Measurements from ENCODE around the gene RNF115. TPM values are rescaled to one million over a fixed set of nuclear protein-coding genes. Genes with fewer than 3 reads are reported as not detected.

Gene RNF115
- total and polyA plus RNA-seq, 2 of the 8 experiments (the other 6 are each of a cell fraction or from before 2014, with no cell fraction given): 4.7 to 10.8 TPM

DNA sequence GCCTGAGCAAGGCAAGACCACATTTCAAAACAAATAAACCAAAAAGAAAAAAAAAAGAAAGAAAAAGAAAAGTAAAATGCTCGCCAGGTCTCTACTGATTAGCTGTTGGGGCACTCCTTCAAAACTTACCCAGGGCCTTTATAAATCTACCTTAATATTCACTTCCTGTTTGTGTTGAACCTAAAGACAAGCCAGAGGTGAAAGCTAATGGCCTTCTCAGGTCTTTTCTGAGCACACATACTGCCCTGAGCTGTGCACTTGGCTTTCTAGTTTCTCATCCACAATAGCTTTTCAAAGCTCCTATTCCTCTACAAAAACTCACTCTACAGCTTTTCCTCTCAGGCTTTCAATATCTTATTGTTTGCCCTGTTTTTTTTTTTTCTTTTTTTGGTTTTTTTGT lies 50.5 kb downstream of the RNF115 start:
- Histone ChIP-seq H3K9me3 (ENCODE audit: insufficient read depth in 2 of 2, low read depth in 1 of 2, low read length in 1 of 2) (no peaks in the 10 kb centered on the region), H3K14ac (ENCODE audit: insufficient read length) (no peak overlapping the region), H4K20me1 (replicated peaks in 1 of 2; ENCODE audit: control insufficient read depth in 1 of 2, insufficient read depth in 2 of 2, low read length in 2 of 2) (no peaks in the 10 kb centered on the region), H4K91ac (replicated peaks; ENCODE audit: insufficient read length, low read length) (no peak overlapping the region), H3K23me2 (ENCODE audit: low read depth, low read length) (no peaks in the 10 kb centered on the region), H3K27me3 (replicated peaks in 1 of 4; ENCODE audit: control insufficient read depth in 3 of 4, extremely low read depth in 1 of 4, insufficient read depth in 3 of 4, low read length in 3 of 4) (no peaks in the 10 kb centered on the region), H3K4me1 (replicated peaks in 1 of 4; ENCODE audit: control insufficient read depth in 3 of 4, insufficient read depth in 4 of 4, low read length in 3 of 4) (no peaks in the 10 kb centered on the region), H3K79me2 (ENCODE audit: control insufficient read depth in 1 of 2, insufficient read depth in 2 of 2, low read length in 2 of 2) (no peaks in the 10 kb centered on the region), H3K9ac (replicated peaks in 1 of 4; ENCODE audit: extremely low read depth in 1 of 4, low read depth in 3 of 4, low read length in 3 of 4) (no peak overlapping the region), H3K36me3 (ENCODE audit: control insufficient read depth in 2 of 4, insufficient read depth in 4 of 4, low read length in 3 of 4) (peaks cover 0 to 1% (median 0%) of the 10 kb centered on the region in 4 experiments; a peak in 3 of 8 replicates), H2BK12ac (ENCODE audit: low read depth, low read length) (no peak overlapping the region), H3K4me3 (ENCODE audit: extremely low read depth in 1 of 4, insufficient read depth in 2 of 4, low read depth in 3 of 4, low read length in 4 of 4) (no peak overlapping the region), H2BK5ac (ENCODE audit: low read depth, low read length) (no peak overlapping the region), H2BK120ac (replicated peaks; ENCODE audit: low read depth, low read length) (no peak overlapping the region), H3K4ac (replicated peaks; ENCODE audit: insufficient read length, low read depth, low read length) (no peak overlapping the region), H3K56ac (replicated peaks; ENCODE audit: insufficient read length, low read depth, low read length) (no peak overlapping the region), H2BK20ac (ENCODE audit: low read length) (no peak overlapping the region), H4K5ac (ENCODE audit: insufficient read length, low read depth, low read length) (no peak overlapping the region), H2AK5ac (ENCODE audit: low read depth, low read length) (no peak overlapping the region), H3K23ac (ENCODE audit: insufficient read length) (no peak overlapping the region), H2BK15ac (ENCODE audit: low read length) (no peak overlapping the region), H3K79me1 (ENCODE audit: low read depth, low read length) (no peaks in the 10 kb centered on the region), H3K4me2 (ENCODE audit: insufficient read depth in 1 of 2, low read depth in 2 of 2, low read length in 2 of 2) (no peak overlapping the region), H4K8ac (ENCODE audit: extremely low read depth, insufficient read depth, low read length) (no peak overlapping the region), H2AFZ (ENCODE audit: low read length) (no peak overlapping the region), H3K18ac (ENCODE audit: extremely low read depth, low read length) (no peak overlapping the region), H3K27ac (ENCODE audit: low read depth, low read length) (no peak overlapping the region)
- CTCF ChIA-PET (ENCODE audit: partially characterized antibody): no interaction called here
- DNase-seq (ENCODE audit: low read depth in 1 of 2, low spot score in 2 of 2) (no peak), FAIRE-seq (no peak)
- 89% methylated on average over 1 of the region's 1 CpG; no CpG with 5 or more reads in 1 of the 2 experiments for WGBS, 2 experiments (ENCODE audit: extremely low coverage in 1 of 2, insufficient coverage in 1 of 2, insufficient read length in 1 of 2, insufficient replicate concordance in 2 of 2, low coverage in 1 of 2, low lambda C conversion rate in 2 of 2, missing lambda C conversion rate in 1 of 2)
- POLR2A ChIA-PET (ENCODE audit: partially characterized antibody): interaction anchor here (0.8 kb wide), 1 partner anchor 55 kb away, joined by 3 read pairs; no protein-coding TSS in a partner anchor
- no peak for TF ChIP-seq SAP30 (IDR thresholded peaks at IDR 0.05; ENCODE audit: insufficient read depth, insufficient replicate concordance, low read length)

Data from H1 (cell line).